ENCODE data around the gene ABCB1. TPM values are rescaled to one million over a fixed set of nuclear protein-coding genes. Genes with fewer than 3 reads are reported as not detected.
A peak's percentile ranks its signal among the peaks of the same experiment; 100 is the strongest.

The ABCB1 gene
- total and polyA plus RNA-seq, 2 of the 13 experiments (the other 11 are each of a cell fraction or from before 2014, with no cell fraction given) = 42.8 to 52.6 TPM

GRCh38 chr7:87600130-87601124, at the start of gene ABCB1 (continued):
- 0 out of 2 replicates have a peak, but pooled peaks have one; percentile 43 for TF ChIP-seq ATF2 (CRISPR knock-in tag; IDR thresholded peaks at IDR 0.05)
- TF ChIP-seq ZNF224 (CRISPR knock-in tag; IDR thresholded peaks at IDR 0.05) = peak; percentile 60; the same call in 1 of the 2 replicates
- no peak for TF ChIP-seq FOXP4 (CRISPR knock-in tag; IDR thresholded peaks at IDR 0.05)
- TF ChIP-seq ZNF841 (CRISPR knock-in tag; IDR thresholded peaks at IDR 0.05; ENCODE audit: borderline replicate concordance) = no peak
- no peak for TF ChIP-seq HDAC6 (IDR thresholded peaks at IDR 0.05; ENCODE audit: low read depth, low read length)
- no peak; the same call in 1 of the 2 replicates for TF ChIP-seq THRA (CRISPR knock-in tag; IDR thresholded peaks at IDR 0.05; ENCODE audit: borderline replicate concordance)
- peak; percentile 46; the same call in 1 of the 2 replicates for TF ChIP-seq ZBTB25 (CRISPR knock-in tag; IDR thresholded peaks at IDR 0.05)
- TF ChIP-seq SETDB1 (CRISPR knock-in tag; IDR thresholded peaks at IDR 0.05; ENCODE audit: borderline replicate concordance) = no peak
- peak; percentile 29; the same call in 1 of the 2 replicates for TF ChIP-seq ZGPAT (CRISPR knock-in tag; IDR thresholded peaks at IDR 0.05)
- TF ChIP-seq SIX1 (CRISPR knock-in tag; IDR thresholded peaks at IDR 0.05; ENCODE audit: borderline replicate concordance) = peak; percentile 19; the same call in 1 of the 2 replicates
- TF ChIP-seq ZNF792 (CRISPR knock-in tag; IDR thresholded peaks at IDR 0.05) = peak; percentile 58; the same call in 1 of the 2 replicates
- TF ChIP-seq ATM (IDR thresholded peaks at IDR 0.05; ENCODE audit: borderline replicate concordance) = no peak
- no peak for TF ChIP-seq ZNF10 (CRISPR knock-in tag; IDR thresholded peaks at IDR 0.05; ENCODE audit: borderline replicate concordance, low read depth)
- peak; percentile 53; the same call in 1 of the 2 replicates for TF ChIP-seq ZNF564 (CRISPR knock-in tag; IDR thresholded peaks at IDR 0.05)
- TF ChIP-seq TFAP4 (IDR thresholded peaks at IDR 0.05; ENCODE audit: borderline replicate concordance, low read depth) = peak; percentile 67; the same call in 1 of the 2 replicates
- 0 out of 2 replicates have a peak, but pooled peaks have one; percentile 60 for TF ChIP-seq ATF7-NPFF (CRISPR knock-in tag; IDR thresholded peaks at IDR 0.05; ENCODE audit: low read depth)
- TF ChIP-seq RFX5 (IDR thresholded peaks at IDR 0.05; ENCODE audit: low read depth, low read length) = no peak
- TF ChIP-seq ZNF761 (CRISPR knock-in tag; conservative IDR thresholded peaks at IDR 0.05) = no peak
- TF ChIP-seq CCAR2 (optimal IDR thresholded peaks at IDR 0.05; ENCODE audit: low read depth, low read length) = no peak
- TF ChIP-seq CHCHD3 (CRISPR knock-in tag; IDR thresholded peaks at IDR 0.05) = no peak
